Measurements from ENCODE around the gene USH2A.

The USH2A gene

DNA sequence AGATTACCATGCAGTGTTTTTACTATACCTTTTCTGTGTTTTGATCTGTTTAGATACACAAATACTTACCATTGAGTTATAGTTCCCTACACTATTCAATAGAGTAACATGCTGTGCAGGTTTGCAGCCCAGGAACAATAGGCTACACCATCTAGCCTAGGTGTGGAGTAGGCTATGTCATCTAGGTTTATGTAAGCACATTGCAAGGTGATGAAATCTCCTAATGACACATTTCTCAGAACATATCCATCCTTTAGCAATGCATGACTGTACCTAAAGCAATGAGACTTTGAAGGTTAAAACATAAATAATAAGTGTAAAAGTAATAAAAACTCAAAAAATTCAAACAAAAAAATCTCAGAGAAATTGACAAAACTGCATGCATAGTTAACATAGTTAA, 358.6 kb downstream of the USH2A start:
- H3K9me3 ChIP-seq (ENCODE audit: severe bottlenecking): no peaks in the 10 kb centered on the region
- no peak overlapping the region for H3K4me3 ChIP-seq (ENCODE audit: low read depth, low read length)
- H3K36me3 ChIP-seq: no peaks in the 10 kb centered on the region
- TF ChIP-seq, protein P1, sequence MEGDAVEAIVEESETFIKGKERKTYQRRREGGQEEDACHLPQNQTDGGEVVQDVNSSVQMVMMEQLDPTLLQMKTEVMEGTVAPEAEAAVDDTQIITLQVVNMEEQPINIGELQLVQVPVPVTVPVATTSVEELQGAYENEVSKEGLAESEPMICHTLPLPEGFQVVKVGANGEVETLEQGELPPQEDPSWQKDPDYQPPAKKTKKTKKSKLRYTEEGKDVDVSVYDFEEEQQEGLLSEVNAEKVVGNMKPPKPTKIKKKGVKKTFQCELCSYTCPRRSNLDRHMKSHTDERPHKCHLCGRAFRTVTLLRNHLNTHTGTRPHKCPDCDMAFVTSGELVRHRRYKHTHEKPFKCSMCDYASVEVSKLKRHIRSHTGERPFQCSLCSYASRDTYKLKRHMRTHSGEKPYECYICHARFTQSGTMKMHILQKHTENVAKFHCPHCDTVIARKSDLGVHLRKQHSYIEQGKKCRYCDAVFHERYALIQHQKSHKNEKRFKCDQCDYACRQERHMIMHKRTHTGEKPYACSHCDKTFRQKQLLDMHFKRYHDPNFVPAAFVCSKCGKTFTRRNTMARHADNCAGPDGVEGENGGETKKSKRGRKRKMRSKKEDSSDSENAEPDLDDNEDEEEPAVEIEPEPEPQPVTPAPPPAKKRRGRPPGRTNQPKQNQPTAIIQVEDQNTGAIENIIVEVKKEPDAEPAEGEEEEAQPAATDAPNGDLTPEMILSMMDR (IDR thresholded peaks at IDR 0.05; ENCODE audit: low read depth, low read length): no peak
- H3K27ac ChIP-seq: no peak overlapping the region
- no peaks in the 10 kb centered on the region for H3K27me3 ChIP-seq (ENCODE audit: insufficient read depth, low read depth, severe bottlenecking)
- no peak for DNase-seq

DNA sequence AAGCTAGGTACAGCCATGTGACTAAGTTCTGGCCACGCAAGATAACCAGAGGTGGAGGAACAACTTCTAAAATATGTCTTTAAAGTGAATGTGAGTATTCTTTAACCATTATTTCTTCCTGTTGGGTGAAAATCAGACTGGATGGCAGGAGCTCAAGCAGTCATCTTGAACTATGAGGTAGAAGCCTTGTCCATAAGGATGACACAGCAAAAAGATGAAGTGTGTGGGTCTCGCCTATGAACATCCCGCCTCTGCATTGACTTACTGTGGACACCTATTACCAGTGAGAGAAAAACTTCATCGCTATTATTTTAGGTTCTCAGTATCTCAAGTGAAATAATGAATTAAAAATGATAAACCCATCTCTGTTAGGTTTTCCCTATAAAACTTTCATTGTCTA, 365.3 kb downstream of the USH2A start:
- Histone ChIP-seq H3K27ac (no peak overlapping the region), H3K27me3 (ENCODE audit: insufficient read depth, low read depth, severe bottlenecking) (no peaks in the 10 kb centered on the region), H3K4me3 (ENCODE audit: low read depth, low read length) (no peak overlapping the region), H3K36me3 (no peaks in the 10 kb centered on the region), H3K9me3 (ENCODE audit: severe bottlenecking) (no peaks in the 10 kb centered on the region)
- DNase-seq: no peak
- TF ChIP-seq, protein P1 (IDR thresholded peaks at IDR 0.05; ENCODE audit: low read depth, low read length): no peak

DNA sequence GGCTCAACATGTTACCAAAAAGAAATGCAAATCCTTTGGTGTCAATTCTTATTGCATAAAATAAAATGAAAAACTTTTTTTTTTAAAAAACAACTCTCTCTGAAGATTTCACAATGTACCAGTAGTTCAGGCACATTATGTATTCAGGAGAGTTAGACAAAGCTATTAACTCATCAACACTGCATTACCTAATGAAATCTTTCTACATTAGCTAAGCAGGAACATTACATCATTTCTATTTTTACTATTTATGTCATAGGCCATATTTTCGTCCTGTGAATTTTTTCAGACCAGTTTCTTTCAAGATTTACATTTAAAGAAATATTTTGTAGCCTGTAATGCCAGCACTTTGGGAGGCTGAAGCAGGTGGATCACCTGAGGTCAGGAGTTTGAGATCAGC, 366.2 kb downstream of the USH2A start:
- no peaks in the 10 kb centered on the region for H3K36me3 ChIP-seq
- no peaks in the 10 kb centered on the region for H3K9me3 ChIP-seq (ENCODE audit: severe bottlenecking)
- no peak overlapping the region for H3K4me3 ChIP-seq (ENCODE audit: low read depth, low read length)
- no peak for DNase-seq
- no peaks in the 10 kb centered on the region for H3K27me3 ChIP-seq (ENCODE audit: insufficient read depth, low read depth, severe bottlenecking)
- no peak overlapping the region for H3K27ac ChIP-seq
- TF ChIP-seq, protein P1 (IDR thresholded peaks at IDR 0.05; ENCODE audit: low read depth, low read length): no peak

DNA sequence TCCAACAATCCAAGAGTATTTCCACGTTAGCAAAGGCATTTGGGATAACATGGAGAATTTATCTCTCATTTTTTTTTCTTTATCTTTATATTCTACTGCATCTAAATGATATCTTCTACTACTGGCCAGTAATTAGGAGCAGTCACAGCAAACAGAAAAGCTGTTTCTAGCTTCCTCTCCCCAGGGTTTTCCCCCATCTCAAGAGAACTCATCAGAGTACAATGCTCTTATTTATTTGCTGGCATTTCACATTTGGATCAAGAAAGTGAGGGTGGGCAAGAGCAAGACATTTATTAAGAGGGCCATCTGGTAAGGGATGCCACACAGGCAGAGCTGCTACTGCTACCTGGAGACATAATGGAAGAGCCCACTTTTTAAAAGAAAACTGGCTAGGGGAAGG, 368.2 kb downstream of the USH2A start:
- Histone ChIP-seq H3K4me3 (ENCODE audit: low read depth, low read length) (peak overlapping the region; percentile 29; the same call in 1 of the 2 replicates), H3K36me3 (no peaks in the 10 kb centered on the region), H3K27ac (no peak overlapping the region; the same call in none of the 2 replicates), H3K27me3 (ENCODE audit: insufficient read depth, low read depth, severe bottlenecking) (no peaks in the 10 kb centered on the region), H3K9me3 (ENCODE audit: severe bottlenecking) (no peaks in the 10 kb centered on the region)
- no peak for DNase-seq
- TF ChIP-seq, protein P1 (IDR thresholded peaks at IDR 0.05; ENCODE audit: low read depth, low read length): no peak

DNA sequence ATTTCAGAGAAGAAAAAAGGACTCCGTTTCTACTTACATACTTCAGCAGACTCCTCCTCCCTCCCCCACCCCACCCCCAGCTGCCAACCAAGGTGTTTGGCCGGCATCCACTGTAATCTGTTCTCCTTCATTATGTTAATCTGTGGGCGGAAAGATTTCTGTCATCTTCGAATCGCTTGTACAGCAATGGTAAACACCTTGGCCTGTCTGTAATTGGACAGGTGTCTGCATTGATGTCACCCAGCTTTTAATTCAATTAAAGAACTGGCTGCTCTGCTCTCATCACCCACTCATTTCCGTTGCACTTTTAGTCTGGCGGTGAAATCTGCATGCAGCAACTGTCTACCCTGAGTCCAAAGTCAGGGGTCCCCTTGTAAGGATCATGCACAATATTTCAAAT, 368.6 kb downstream of the USH2A start:
- Histone ChIP-seq H3K36me3 (no peaks in the 10 kb centered on the region), H3K27ac (peak overlapping the region; percentile 35), H3K4me3 (ENCODE audit: low read depth, low read length) (peak overlapping the region; percentile 29), H3K9me3 (ENCODE audit: severe bottlenecking) (no peaks in the 10 kb centered on the region), H3K27me3 (ENCODE audit: insufficient read depth, low read depth, severe bottlenecking) (no peaks in the 10 kb centered on the region)
- DNase-seq: peak; percentile 70
- TF ChIP-seq, protein P1 (IDR thresholded peaks at IDR 0.05; ENCODE audit: low read depth, low read length): no peak

DNA sequence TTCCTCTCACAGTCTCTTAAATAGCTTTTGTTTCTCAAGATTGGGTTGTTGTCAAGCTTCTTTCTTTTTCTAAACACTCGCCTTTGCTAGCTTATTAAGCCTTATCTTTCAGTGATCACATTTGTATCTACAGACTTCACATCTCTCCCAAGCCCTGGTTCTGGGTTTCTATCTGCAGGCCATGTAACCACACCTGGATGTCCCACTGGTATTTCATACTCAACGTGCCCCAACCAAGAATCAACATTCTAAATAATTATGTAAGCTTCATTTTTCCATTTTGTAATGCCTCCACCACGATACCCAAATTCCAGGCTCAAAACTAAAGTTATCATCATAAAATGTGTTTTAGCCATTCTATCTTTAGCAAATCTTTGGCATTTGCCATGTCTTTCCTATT, 372.2 kb downstream of the USH2A start:
- no peak for DNase-seq
- no peak overlapping the region for H3K27ac ChIP-seq
- no peaks in the 10 kb centered on the region for H3K9me3 ChIP-seq (ENCODE audit: severe bottlenecking)
- no peak overlapping the region for H3K4me3 ChIP-seq (ENCODE audit: low read depth, low read length)
- no peaks in the 10 kb centered on the region for H3K27me3 ChIP-seq (ENCODE audit: insufficient read depth, low read depth, severe bottlenecking)
- TF ChIP-seq, protein P1 (IDR thresholded peaks at IDR 0.05; ENCODE audit: low read depth, low read length): no peak
- H3K36me3 ChIP-seq: no peaks in the 10 kb centered on the region

Measured in WERI-Rb-1 (cell line).